22Rv1 (cell line): ENCODE data around the gene EDEM1.

Experiments used
- H3K27ac ChIP-seq: fragments of 450-650 bp; 2 replicates; pipeline ENCODE4 v1.5.1; 2017
- ZFX ChIP-seq: fragments of 450-650 bp; IDR thresholded peaks from 2 replicates; pipeline ENCODE4 v1.6.1; 2017; ENCODE audit warnings: antibody characterized with exemption, borderline replicate concordance
- TF ChIP-seq, protein P1 (sequence below): fragments of 450-650 bp; IDR thresholded peaks from 2 replicates; pipeline ENCODE4 v1.5.1; 2017; ENCODE audit warnings: mild to moderate bottlenecking

Gene EDEM1

DNA sequence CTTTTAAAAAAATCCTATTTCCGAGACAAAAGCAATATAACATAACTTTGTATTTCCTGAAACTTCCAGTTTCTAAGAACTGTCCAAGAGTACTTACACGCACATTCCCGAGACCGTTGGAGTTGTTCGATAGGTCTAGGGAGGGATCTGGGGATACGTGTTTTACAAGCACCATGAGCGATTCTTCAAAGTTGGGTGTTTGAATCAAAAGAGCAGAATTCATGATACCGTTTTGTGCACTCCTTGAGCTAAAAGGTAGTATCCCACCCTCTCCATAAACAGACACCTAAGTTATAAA is 700 bp upstream of the EDEM1 start:
- TF ChIP-seq, protein P1, sequence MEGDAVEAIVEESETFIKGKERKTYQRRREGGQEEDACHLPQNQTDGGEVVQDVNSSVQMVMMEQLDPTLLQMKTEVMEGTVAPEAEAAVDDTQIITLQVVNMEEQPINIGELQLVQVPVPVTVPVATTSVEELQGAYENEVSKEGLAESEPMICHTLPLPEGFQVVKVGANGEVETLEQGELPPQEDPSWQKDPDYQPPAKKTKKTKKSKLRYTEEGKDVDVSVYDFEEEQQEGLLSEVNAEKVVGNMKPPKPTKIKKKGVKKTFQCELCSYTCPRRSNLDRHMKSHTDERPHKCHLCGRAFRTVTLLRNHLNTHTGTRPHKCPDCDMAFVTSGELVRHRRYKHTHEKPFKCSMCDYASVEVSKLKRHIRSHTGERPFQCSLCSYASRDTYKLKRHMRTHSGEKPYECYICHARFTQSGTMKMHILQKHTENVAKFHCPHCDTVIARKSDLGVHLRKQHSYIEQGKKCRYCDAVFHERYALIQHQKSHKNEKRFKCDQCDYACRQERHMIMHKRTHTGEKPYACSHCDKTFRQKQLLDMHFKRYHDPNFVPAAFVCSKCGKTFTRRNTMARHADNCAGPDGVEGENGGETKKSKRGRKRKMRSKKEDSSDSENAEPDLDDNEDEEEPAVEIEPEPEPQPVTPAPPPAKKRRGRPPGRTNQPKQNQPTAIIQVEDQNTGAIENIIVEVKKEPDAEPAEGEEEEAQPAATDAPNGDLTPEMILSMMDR: no peak
- no peak for TF ChIP-seq ZFX
- H3K27ac ChIP-seq: peak overlapping the region; percentile 60; the same call in 1 of the 2 replicates

DNA sequence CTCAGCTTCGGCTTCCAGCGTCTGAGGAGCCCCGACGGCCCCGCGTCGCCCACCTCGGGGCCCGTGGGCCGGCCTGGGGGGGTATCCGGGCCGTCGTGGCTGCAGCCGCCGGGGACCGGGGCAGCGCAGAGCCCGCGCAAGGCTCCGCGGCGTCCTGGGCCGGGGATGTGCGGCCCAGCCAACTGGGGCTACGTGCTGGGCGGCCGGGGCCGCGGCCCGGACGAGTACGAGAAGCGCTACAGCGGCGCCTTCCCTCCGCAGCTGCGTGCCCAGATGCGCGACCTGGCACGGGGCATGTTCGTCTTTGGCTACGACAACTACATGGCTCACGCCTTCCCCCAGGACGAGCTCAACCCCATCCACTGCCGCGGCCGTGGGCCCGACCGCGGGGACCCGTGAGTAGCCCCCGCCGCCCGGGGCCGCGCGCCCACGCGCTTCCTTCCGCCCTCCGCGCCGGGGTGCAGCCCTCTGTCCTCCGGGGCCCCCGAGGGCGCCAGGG is 462 bp downstream of the EDEM1 start:
- peak overlapping the region; percentile 60 for H3K27ac ChIP-seq
- TF ChIP-seq, protein P1: no peak
- no peak for TF ChIP-seq ZFX

DNA sequence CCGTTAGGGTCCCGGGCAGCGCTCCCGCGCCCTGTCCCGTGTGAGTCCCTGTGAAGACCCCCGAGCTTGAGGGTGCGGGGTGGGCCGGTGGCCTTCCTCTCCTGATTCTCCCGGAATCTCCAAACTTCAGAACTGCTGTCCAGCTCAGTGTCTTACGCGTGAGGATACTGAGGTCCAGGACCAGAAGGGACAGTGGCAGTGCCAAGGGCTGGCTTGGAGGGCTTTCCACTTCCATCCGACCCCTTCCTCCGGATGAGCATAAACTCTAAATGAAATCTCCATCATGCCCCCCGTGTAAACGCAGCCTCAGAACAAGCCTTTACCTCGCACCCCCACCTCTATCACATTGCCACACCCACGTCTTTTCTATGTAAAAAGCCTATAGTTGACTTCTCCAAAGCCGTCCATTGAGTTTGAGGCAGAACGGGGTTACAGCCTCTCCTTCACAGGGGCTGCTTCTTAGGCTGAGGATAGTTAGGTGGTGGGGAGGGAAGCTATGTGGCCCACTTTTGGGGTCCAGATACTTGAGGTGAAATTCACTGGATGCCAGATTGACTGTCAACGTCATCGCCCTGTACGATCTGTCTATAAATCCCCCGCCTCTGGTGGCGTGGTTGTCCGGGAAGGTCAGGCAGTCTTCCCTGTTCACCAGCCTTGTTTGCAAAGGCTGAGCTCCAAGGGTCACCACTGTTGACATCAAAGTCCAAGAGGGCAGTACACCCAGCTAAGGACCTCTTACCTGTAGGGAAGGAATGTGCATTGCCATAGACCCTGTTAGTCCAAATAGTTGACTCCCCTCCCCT is 1.1 kb downstream of the EDEM1 start:
- TF ChIP-seq ZFX: no peak

DNA sequence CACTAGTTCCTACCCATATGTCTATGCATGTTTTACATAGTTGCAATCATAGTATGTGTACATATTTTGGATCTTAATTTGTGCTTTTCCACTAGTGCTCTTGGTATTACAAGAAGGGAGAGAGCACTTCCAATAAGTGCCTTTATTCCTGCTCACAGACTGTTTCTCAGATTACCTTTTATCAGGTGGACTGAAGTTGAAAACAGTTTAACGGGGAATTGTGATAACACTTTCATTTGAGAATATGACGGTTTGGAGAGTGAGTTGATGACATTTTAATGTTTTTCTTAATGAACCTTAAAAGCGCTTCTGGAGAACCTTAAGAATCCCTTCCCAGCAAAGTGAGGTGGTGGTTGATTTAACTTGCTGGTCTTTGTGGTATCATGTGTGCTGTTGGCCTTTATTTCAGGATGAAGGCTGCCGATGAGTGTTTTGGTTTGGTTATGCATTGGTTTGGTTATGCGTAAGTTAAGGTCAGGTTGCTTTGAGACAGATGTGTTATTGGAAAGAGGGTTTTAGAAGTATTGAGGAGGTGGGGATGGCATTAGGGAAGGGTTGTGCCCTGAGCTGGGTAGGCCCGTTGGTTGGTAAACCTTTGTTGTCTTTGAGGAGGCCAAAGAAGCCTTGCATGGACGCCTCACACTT is 2.8 kb downstream of the EDEM1 start:
- TF ChIP-seq, protein P1: no peak
- TF ChIP-seq ZFX: no peak

More for the DNA sequence above, 1.1 kb downstream of the EDEM1 start:
- peak overlapping the region; percentile 60 for H3K27ac ChIP-seq

DNA sequence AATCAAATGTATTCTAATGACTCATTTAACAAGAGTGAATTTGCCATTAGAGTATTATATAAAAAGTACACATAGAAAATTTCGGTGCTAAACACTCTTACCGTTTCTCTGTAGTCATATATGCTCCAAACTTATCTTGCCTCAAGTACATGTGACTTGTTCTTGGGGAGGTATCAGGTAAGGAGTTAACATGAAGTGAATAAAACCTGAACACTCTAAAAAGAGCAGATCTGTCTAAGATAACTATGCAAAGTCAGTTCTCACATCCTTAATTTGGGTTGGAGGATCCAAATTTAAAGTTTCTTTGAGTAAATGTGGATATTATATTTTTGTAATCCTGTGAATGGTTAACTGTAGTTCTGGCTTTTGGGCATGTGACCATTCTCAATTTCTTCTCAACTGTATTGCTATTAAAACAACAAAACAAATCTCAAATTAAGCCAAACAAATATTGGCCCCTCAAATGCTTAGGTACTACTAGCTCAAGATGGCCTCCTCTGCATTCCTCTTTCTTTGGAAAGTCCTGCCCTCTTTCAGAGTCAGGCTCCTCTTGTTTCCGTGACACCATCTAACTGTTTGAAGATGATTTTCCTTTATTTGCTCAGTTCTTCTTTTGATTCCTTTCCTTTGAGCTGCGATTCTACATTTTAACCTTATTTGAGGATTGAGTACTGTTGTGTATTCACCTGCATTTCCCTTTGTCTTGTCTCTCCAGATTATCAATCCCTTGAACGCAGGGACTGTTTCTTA is 4.2 kb downstream of the EDEM1 start:
- TF ChIP-seq ZFX: no peak
- TF ChIP-seq, protein P1: no peak
- H3K27ac ChIP-seq: no peak overlapping the region

More for the DNA sequence above, 2.8 kb downstream of the EDEM1 start:
- no peak overlapping the region for H3K27ac ChIP-seq

DNA sequence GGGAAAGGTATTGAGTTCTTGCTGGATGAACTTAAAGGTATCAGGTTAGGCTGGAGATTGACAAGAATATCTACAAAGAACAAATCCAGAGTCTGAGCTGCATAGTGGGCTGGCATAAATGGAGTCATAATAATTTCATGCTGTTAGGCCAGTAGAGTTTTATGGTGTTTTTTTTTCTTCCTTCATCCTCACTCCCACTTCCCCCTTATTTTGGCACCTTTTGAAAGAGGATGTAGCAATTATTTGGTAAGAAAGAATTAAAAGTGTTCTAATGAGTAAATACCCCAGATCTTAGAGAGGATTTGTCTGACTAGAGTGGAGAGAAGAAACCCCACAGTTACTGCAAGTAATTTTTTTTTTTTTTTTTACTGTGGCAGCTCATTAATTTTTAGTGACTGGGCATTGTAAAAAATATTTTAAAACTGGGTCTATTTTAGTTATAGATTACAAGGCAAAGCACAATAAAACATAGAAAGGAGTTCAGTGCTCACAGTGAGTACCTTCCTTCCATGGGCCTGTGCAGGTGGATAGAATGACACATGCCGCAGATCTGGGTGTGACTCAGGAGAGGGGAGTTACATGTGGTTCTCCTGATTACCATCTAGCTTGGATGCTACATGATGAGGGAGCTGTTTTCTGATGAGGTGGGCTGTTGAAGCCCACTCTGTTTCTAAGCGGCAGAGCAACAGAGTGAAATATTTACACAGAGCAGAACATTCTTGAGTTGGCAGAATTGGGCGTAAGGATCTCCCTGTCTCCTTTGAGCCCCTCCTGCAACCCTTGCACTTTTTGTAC is 5.3 kb downstream of the EDEM1 start:
- no peak overlapping the region for H3K27ac ChIP-seq
- TF ChIP-seq, protein P1: no peak
- no peak for TF ChIP-seq ZFX

DNA sequence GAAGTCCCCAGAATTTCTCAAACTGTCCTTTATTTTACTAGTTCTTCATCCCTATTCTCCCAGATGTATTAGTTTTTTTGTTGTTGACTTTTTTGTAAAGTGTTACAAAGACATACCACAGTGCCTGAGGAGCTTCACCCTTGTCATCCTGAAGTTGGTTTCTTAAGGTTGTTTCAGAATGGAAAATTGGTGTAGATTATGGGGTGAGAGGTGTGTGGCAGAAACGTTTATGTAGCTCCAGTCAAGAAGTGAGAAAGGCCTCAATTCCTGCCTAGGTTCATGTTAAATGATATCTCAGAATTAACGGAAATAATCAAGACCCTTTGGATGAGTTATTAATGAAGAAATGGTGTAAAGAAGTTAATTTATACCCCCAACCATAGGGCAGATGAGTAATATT is 6.8 kb downstream of the EDEM1 start:
- TF ChIP-seq ZFX: no peak
- TF ChIP-seq, protein P1: no peak
- H3K27ac ChIP-seq: no peak overlapping the region
